Fibroblast of skin of left biceps (primary cell): Measurements from ENCODE around the gene MBTPS1.

Experiments used
- DNase-seq, 2 experiments: peaks; one replicate each; pipeline ENCODE4 v3.0.0-alpha.2; 2013; ENCODE audit warnings: low read depth in 2 of 2

MBTPS1 gene

DNA sequence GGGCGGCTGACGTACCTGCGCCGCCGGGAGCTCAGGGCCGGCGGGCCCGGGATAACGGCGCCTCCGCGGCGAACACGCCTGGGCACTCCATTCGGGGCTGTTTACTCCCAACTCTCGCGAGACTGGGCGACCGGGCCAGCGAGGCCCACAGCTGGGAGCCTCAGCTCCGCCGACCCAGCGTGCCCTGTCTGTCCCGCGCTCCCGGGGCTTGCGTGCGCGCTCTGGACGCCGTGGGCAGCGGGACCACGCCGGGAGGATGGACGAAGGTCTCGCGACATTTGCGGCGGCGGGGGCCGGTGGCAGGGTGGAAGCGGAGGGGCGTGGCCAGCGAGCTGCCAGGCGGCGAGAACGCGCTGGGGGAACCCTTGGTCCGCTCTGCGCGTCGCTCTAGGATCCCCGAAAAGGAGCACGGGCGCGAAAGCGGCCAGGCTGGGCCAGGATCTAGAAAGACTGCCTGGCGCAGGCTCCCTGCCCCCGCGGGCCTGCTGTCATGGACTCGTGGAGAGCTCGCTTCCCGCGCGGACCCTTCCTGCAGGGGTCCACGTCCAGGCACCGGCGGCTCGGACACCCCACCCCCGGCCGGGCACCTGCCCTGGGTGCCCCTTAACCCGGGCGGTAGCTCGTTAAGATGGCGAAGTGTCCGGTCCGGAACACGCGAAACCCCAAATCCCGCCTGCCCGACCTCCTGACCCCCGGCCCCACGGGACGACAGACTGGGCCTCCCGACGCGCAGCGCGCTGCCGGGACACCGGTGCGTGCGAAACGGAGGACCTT, at the start of gene MBTPS1:
Gene MBTPS1 (minus strand): TSS at position 223 of the 774 bp plus-strand sequence. CDS start 15,159 bp downstream, outside the sequence.
- DNase-seq, result peak; percentile 96 to 97

DNA sequence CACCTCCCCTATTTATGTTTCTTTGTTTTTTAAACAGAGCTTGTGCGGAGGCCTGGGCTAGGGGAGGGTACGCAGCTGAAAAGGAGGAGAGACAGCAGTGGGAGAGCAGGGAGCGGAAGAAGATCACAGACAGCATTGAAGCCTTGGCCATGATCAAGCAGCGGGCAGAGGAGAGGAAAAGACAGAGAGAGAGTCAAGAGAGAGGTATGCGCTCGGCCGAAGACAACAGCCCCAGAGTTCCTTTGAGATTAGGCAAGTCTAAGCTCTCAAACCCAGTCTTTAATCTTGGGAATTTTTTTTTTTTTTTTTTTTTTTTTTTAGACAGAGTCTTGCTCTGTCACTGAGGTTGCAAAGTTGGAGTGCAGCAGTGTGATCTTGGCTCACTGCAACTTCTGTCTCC, 49.0 kb upstream of the MBTPS1 start:
- no peak for DNase-seq

DNA sequence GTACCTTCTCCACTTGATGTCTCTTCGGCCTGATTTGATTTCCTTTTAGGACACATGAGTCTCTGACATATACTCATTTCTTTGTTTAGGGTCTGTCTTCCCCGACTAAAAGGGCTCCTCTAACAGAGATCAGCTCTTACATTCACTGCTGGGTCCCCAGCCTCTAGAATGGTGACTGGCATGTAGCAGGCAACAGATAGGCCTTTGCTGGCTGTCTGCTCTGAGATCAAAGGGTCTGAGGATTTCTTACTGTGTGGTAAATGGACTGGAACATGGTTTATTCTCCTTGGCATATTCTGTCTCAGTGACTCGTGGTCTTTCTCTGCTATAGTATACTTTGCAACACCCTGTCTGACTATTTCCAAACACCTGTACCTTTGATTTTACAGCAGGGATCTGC, 45.1 kb upstream of the MBTPS1 start:
- DNase-seq, result no peak

DNA sequence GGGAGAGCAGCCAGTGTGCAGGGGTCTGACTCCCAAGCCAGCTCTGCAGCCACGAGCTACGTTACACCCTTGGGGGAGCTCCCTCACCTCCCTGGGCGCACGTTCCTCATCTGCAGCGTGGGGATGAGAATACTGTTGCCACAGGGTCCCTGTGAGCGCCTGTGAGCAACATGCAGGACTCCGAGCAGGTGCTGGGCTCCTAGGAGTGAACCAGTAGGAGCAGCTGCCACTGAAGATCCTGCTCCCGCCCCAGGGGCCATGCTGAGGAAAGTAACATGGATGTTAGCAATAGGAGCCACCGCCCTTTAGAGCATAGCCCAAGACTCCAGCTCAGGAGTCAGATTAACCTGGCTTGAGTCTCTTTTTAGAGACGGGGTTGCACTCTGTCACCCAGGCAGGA, 44.3 kb upstream of the MBTPS1 start:
- no peak for DNase-seq

DNA sequence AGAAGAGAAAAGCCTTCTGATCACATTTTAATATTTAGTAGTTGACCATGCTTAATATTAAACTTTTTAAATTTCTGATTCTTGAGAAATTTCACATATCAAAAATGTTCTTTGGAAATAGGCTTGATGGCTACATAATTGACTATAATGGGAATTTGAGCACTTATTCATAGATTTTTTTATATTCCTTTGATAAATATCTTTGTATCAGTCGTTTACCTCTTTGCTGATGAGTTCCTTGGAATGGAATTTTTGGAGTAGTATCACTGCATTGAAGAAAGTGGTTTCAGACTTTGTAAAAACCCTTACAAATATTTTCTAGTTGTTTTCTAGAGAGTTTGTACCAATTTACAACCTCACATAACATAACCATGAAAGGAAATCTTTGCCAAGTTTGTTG, 43.1 kb upstream of the MBTPS1 start:
- DNase-seq, result no peak

DNA sequence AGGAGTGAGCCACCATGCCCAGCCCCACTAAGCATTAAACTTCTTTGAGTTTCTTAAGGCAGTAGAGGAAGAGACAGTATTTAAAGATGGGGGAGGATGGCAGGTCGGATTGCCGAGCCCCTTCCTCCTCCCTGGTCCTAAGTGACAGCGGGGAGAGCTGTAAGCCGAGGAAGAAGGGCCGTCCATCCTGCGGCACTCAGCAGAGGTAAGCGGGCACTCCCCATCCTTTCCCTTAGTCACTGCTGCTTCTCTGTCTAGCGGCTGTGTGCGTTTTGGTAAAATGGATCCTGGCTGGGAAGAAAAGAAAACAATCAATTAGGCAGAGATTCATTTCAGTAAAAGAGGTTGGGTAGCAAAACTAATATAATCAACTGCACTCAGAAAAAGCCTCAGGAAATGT, 42.3 kb upstream of the MBTPS1 start:
- no peak for DNase-seq

DNA sequence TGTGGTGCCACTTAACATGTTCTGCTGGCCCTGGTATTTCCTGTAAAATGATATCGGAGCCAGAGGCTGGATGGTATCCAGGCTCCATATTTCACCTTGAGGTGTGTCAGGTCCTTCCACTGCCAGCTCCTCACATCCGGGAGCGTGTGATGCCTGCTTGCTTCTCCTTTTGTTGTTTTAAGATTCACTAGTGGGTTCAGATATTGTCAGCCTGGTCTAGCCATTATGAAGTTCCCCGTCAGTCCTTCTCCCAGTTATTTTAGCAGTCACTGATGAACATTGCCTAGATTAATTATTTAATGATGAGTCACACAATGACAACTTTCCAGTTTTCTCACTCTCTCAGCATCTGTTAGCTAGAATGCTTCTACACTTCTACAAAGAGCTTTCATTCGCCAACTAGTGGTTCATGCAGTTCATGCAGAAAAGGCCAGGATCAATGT, 39.6 kb upstream of the MBTPS1 start:
- DNase-seq, result no peak

DNA sequence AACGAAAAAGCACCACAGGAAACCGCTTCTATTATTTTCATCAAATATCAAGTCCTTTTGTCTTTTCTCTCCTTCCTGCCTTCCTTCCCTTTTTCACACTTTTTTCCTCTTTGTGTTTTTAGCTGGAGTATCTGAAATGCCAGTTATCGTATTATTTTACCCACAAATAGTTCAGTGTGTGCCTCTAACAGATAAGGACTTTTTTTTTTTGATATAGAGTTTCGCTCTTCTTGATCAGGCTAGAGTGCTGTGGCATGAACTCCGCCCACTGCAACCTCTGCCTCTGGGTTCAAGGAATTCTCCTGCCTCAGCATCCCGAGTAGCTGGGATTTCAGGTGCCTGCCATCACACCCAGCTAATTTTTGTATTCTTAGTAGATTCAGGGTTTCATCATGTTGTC, 39.0 kb upstream of the MBTPS1 start:
- DNase-seq, result no peak

DNA sequence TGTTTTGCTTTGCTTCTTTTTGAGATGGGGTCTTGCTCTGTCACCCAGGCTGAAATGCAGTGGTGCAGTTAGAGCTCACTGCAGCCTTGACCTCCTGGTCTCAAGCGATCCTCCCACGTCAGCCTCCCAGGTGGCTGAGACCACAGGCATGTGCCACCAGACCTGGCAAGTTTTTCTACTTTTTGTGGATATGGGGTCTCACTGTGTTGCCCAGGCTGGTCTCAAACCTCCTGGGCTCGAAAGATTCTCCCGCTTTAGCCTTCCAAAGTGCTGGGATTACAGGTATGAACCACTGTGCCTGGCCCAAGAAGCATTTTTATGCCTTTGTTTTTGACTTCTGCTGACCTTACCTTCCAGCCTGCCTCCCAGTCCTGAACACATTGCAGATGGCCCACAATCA, 38.5 kb upstream of the MBTPS1 start:
- no peak for DNase-seq

DNA sequence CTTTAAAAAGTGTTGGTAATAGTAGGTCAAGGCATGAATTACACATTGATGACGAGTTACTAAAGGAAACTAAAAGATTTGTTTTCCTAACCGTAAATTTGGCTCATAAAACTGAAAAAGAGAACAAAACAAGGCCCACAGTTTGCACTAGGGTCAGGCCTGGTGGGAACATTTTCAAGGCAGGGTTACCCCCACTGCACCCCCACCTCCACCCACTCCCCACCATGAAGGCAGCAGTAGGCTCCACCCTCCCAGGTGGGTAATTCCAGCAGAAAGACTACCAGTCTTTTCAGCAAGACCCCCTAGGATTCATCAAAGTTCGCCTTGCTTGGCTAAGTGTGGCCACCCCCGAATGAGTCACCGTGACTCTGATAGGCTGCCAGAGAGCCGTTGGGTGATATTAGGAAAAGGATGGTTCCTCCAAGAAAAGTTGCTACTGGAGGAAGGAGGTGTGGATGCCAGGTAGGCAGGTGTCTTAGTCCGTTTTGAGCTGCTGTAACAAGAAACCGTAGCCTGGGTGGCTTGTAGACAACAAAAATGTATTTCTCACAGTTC, 37.0 kb upstream of the MBTPS1 start:
- no peak for DNase-seq

DNA sequence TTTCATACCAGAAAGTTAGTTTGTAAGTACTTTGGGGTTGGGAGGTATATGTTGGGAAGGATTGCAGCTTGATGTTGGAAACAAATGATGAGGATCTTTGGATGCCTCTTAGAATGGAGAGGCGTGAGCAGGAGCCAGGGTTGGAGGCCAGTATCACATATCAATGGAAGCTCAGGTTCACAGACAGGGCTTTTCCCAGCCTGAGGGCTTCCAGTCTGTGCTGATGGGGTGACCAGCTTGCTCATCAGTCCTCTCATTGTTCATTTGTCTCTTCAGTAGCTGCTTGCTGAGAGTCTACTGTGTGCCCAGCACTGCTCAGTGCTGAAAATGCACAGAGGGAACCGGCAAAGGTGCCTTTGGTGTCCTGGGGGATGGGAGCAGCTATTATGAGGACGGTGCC, 34.2 kb upstream of the MBTPS1 start:
- no peak for DNase-seq

DNA sequence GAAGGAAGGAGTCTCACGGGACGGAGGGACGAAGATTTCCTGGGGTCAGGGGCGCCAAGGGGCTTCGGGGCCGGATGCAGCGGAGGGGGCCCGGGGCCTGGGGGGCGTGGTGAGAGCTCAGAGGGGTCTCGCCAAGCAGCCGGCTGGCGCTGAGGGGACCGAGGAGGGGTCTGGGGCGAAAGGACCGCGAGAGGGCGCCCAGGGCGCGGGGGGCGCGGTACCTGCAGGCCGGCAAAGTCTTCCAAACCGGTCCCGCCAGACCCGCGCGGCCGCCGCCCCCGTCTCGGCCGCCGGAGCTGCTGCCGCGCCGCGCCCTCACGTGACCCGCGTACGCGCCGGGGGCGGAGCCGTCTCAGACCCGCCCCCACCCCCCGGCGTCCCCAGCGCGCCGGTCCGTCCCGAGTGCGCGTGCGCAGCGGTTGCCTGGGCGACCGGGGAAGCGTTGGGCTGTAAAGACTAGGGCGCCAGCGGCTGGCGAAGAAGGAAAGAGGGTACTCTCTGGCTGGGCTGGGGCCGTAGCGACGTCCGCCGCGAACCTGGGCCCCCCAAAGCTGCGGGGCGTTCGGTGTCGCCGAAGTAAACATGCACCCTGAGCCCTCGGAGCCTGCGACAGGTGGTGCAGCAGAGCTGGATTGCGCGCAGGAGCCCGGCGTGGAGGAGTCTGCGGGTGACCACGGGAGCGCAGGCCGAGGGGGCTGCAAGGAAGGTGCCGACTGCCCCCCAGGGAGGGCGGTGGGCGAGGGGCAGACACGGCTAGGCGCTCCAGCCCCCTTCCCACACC, 28.3 kb upstream of the MBTPS1 start, which contains the start of the genes DNAAF1 and HSDL1:
Gene DNAAF1 (plus strand): TSS at position 450 of the 781 bp plus-strand sequence. CDS start 133 bp downstream, at position 583.
Gene HSDL1 (minus strand): TSS at position 319 of the 781 bp plus-strand sequence. CDS start 13,856 bp downstream, outside the sequence.
- DNase-seq, result peak; percentile 51

DNA sequence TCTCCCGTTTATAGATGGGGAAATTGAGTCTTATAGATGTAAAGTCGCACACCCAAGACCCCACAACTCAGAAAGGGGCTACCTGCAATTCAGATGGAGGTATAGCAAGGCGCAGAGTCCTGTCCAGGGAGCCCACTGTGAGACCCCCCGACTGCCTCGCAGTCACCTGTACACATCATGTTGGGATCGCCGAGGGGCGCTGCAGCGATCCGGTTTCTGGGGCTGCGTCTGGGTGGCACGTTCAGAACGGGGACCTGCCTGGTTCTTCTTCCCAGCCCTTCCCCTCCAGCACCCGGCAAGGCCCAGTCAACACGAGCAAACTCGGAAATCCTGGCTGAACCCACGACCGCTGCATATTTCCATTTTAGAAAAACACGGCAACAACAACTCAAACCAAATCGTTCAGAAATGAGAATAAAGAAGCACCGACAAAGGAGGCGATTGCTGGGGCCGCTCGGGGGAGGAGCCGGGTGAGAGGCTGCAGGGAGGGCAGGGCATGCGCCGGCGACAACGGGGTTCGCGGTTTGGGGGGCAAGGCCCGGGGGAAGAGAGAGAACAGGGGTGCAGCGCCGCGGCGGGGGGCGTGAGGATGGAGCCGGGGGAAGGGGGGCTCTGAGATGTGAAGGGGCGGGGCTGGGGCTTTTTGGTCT, 27.6 kb upstream of the MBTPS1 start:
- no peak for DNase-seq

DNA sequence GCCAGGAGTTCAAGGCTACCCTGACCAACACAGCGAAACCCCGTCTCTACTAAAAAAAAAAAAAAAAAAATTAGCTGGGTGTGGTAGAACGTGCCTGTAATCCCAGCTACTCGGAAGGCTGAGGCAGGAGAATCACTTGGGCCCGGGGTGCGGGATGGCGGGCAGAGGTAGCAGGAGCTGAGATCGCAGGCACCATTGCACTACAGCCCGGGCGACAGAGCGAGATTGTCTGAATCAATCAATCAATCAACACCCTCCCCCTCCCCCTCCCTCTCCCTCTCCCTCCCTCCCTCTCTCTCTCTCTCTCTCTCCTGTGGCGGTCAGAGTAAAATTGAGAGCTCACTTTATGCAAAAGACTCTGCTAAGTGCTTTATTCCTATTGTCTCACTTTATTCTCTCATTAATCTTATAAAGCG, 27.1 kb upstream of the MBTPS1 start:
- no peak for DNase-seq

DNA sequence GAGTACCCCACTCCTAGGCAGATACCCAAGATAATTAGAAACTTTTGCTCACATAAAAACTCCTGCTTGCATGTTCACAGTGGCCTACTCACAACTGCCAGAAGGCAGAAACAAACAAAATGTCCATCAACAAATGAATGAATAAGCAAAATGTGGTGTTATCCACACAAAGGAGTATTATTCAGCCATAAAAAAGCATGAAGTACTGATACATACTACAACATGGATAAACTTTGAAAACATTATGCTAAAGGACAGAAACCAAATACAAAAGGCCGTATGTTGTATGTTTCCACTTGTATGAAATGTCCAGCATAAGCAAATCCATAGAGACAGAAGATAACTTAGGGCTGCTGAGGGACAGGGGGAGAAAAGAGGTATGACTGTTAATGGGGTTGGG, 26.3 kb upstream of the MBTPS1 start:
- no peak for DNase-seq

DNA sequence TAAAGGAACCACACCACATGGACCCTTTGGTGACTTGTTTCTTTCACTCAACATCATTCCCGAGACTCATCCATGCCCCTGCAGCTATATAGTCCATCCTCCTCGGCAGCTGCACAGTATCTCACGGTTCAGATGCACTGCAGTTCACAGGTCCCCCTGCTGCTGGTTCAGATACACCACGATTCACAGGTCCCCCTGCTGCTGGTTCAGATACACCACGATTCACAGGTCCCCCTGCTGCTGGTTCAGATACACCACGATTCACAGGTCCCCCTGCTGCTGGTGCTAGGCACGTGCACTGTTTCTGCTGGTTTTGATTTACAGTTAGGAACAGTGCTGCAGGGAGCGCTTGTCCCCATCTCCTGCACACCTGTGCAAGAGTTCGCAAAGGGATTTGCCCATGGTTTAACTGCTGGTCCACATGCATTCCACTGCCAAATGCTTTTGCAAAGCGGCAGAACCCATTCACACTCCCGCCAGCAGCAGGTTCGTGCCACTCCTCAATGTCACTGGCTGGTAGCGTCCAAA, 24.5 kb upstream of the MBTPS1 start:
- DNase-seq, result no peak

DNA sequence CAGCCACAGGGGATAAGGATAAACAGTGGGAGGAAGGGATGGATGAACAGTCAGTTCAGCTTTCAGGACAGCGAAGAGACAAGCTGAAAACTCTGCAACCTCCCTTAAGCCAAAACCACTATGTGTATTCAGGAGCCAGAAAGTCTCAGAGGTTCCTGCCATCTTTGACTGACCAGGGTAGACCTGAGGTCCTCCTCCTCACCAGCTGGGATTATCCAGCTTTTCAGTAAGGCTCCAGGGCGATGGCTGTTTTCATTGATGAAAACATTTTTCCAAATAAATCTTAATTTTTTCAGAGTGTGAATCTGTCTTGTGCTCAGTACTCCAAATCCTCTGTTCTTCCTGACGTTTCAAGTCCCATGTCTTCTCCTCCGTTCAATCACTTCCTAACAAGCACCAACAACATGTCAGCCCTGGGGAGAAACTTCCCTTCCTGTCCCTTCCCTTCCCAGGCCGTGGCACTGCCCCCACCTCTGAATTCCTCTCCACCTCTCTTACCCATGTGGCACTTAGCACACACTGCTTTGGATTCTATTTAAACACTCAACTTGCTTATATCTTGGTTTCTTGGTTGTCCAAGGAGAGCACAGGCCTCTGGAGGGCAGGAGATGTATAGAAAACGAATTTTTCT, 23.0 kb upstream of the MBTPS1 start:
- no peak for DNase-seq

DNA sequence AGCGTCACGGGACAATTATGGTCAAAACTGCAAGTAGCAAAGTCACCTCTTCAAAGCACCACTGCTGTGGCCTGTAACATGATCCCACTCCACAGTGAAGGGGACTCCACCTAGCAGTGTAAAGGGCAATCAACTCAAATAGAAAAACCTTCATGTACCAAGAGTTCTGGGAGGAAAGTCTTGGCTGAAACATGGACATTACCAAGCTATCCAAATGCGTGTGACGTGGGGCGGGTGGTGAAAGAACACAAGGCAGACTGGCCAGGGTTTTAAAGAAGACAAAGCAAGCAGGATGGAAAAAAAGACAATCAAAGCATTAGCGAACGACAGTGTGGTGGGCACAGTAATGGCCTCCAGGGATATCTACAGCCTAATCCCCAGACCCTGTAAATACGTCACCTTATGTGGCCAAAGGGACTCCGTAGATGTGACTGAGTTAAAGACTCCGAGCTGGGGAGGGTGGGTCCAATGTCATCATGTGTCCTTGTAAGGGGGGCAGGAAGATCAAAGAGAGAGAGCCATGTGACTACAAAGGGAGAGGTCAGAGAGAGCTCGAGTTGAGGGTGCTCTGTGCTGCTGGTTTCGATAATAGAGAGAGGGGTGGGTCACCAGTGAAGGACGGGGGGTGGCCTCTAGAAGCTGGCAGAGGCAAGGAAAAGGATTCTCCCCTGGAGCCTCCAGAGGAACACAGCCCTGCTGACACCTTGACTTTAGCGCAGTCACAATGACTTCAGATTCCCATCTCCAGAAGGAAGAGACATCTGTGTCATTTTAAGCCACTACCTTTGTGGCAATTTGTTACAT, 22.3 kb upstream of the MBTPS1 start:
- DNase-seq, result no peak

DNA sequence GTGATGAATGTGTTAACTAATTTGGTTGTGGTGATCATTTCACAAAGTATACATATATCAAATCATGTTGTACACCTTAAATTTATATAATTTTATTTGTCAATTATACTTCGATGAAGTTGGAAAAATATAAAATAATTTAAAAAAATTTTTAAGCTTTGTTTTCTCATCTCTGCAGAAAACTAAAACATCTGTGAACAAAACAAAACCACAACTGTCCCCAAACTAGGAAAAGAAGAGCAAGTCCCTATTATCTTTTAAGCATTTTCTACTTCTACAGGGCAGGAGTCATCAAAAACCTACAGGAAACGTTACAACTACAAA, 21.7 kb upstream of the MBTPS1 start:
- DNase-seq, result no peak

DNA sequence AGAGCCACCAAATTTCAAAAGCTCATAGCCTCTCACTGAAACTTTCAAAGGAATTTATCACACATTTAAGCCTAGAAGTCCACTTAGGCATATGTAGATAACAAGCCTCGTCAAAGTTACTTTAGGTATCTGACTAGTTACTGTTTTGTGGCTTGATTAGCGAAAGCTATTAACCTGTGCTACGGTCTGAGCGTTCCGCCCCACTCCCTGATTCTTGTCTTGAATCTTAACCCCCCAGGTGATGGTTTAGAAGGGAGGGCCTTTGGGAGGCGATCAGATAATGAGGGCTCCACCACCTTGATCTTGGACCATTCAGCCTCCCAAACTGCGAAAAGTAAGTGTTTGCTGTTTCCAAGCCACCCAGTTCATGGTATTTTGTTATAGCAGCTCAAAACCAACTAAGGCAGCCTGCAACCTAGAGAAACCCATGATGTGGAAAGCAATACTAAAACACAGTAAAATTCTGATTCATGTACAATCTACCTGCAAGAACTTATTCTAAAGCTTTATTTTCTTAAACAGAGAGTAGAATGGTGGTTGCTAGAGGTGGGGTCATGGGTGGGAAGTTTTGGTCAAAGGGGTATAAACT, 21.1 kb upstream of the MBTPS1 start:
- no peak for DNase-seq
